Right atrium auricular region (tissue), 2 donors: Measurements from ENCODE around the gene PTK7. TPM values are rescaled to one million over a fixed set of nuclear protein-coding genes. Genes with fewer than 3 reads are reported as not detected.

Experiments
- DNase-seq: peaks from one replicate; pipeline ENCODE4 v3.0.0-alpha.2; 2019; ENCODE audit warnings: low spot score
- H3K27ac ChIP-seq, 2 donors: fragments of 200-600 bp; sonication (generic); 1 replicate in 1 of 2; 2 replicates in 1 of 2; pipeline ENCODE4 v1.5.1; 2016 to 2019
- H3K27me3 ChIP-seq, 2 donors: fragments of 200-600 bp; sonication (generic); one replicate each; pipeline versions ENCODE4 v1.5.1 to v1.6.0; 2017 to 2019
- H3K36me3 ChIP-seq: fragments of 200-600 bp; sonication (generic); one replicate; pipeline ENCODE4 v1.5.1; 2016
- H3K4me1 ChIP-seq, 2 donors: fragments of 200-600 bp; sonication (generic); one replicate each; pipeline versions ENCODE4 v1.5.1 to v1.6.0; 2017 to 2019
- H3K4me3 ChIP-seq, 2 donors: fragments of 200-600 bp; sonication (generic); 1 replicate in 1 of 2; 2 replicates in 1 of 2; pipeline ENCODE4 v1.5.1; 2017 to 2019; ENCODE audit warnings: mild to moderate bottlenecking in 1 of 2, moderate library complexity in 1 of 2
- H3K9me3 ChIP-seq, 2 donors: fragments of 200-600 bp; sonication (generic); one replicate each; pipeline ENCODE4 v1.5.1; 2019
- total RNA-seq, 2 donors: library from RNA; depleted of rRNA; stranded (reverse); fragments of >200 nt; gene quantifications; one replicate each; pipeline ENCODE4 v1.1.0, GENCODE V29; 2016
- TF ChIP-seq, protein P1 (sequence below), 2 donors: fragments of 200-600 bp; sonication (generic); IDR thresholded peaks; one replicate each; pipeline ENCODE4 v1.5.1; 2019; ENCODE audit warnings: antibody characterized with exemption in 2 of 2

The PTK7 gene
- total RNA-seq, 2 donors from 2014 or later = 4.5 to 12.7 TPM

DNA sequence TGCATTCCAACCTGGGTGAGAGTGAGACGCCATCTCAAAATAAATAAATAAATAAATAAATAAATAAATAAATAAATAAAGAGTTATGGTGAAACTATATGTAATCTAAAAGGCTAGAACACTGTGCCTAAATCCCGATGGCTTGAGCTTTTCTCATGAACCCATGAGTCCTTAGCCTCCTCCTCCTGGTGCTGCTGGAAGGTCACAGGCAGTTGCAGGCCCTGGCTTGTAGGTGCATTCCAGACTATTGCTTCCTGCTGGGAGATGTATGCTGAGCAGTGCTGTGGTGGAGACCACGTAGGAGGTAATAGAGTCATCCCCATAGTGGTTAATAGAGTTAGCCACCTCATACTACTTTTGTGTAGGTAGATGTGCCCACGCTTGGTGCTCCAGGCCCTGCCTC is 12.5 kb downstream of the PTK7 start:
- no peak for DNase-seq
- Histone ChIP-seq H3K27ac (no peak overlapping the region), H3K27me3 (no peaks in the 10 kb centered on the region), H3K4me1 (no peaks in the 10 kb centered on the region), H3K9me3 (no peaks in the 10 kb centered on the region), H3K36me3 (no peaks in the 10 kb centered on the region), H3K4me3 (no peak overlapping the region)
- TF ChIP-seq, protein P1, sequence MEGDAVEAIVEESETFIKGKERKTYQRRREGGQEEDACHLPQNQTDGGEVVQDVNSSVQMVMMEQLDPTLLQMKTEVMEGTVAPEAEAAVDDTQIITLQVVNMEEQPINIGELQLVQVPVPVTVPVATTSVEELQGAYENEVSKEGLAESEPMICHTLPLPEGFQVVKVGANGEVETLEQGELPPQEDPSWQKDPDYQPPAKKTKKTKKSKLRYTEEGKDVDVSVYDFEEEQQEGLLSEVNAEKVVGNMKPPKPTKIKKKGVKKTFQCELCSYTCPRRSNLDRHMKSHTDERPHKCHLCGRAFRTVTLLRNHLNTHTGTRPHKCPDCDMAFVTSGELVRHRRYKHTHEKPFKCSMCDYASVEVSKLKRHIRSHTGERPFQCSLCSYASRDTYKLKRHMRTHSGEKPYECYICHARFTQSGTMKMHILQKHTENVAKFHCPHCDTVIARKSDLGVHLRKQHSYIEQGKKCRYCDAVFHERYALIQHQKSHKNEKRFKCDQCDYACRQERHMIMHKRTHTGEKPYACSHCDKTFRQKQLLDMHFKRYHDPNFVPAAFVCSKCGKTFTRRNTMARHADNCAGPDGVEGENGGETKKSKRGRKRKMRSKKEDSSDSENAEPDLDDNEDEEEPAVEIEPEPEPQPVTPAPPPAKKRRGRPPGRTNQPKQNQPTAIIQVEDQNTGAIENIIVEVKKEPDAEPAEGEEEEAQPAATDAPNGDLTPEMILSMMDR (IDR thresholded peaks at IDR 0.05) = no peak

DNA sequence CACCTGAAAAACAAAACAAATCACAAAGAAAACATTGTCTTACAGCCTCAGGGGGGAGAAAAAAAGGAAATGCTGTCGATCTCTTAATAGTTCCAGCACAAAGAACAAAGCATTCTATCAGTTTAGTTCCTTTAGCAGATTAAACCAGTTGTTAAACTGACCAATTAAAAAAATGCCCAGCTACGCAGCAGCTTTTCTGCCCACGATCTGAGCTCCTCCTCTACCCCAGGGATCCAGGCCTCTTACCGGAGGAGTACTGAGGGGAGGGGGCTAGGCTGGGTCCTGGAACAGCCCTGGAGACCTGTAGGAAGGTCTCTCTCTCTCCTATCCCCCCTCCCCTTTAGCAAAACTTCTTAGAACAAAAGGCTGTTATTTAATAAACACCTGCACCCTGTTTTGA is 13.4 kb downstream of the PTK7 start:
- Histone ChIP-seq H3K27me3 (no peaks in the 10 kb centered on the region), H3K9me3 (no peaks in the 10 kb centered on the region), H3K27ac (no peak overlapping the region), H3K36me3 (no peaks in the 10 kb centered on the region), H3K4me1 (no peaks in the 10 kb centered on the region), H3K4me3 (no peak overlapping the region)
- DNase-seq = no peak
- TF ChIP-seq, protein P1 (IDR thresholded peaks at IDR 0.05) = no peak

DNA sequence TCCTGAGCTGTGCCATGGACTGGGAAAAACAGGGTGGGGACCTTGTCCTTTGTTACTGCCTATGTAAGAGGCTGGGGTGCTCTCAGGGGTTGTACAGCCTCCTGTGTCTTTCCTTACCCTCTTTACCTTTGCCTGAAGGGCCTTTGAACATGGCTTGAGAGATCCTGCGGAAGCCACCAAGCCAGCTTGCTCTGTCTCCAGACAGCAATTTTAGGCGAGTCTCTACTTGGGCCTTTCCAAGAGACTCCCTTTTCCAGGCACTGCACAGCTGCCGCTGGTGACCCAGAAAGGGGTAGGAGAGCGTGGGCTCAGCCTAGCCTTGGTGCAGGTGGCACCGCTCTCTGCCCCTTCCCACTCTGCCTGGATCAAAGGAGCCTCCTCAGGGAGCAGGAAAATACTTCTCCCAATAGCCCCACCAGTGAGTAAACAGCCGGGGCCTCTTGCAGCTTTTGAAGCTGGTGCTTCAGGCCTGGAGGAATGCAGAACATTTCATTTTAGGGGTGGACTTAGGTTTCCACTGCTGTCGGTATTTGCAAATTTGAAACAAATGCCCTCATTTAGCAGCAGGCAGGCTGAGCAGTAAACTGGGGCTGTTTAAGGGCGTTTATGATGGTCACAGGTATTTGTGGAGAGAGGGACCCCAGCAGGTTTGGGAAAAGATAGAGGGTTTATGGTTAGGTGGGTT is 13.9 kb downstream of the PTK7 start:
- no peak for DNase-seq
- no peaks in the 10 kb centered on the region for H3K36me3 ChIP-seq
- H3K27me3 ChIP-seq = no peaks in the 10 kb centered on the region
- no peak overlapping the region for H3K4me3 ChIP-seq
- no peaks in the 10 kb centered on the region for H3K4me1 ChIP-seq
- no peaks in the 10 kb centered on the region for H3K9me3 ChIP-seq
- H3K27ac ChIP-seq = no peak overlapping the region
- TF ChIP-seq, protein P1 (IDR thresholded peaks at IDR 0.05) = no peak

DNA sequence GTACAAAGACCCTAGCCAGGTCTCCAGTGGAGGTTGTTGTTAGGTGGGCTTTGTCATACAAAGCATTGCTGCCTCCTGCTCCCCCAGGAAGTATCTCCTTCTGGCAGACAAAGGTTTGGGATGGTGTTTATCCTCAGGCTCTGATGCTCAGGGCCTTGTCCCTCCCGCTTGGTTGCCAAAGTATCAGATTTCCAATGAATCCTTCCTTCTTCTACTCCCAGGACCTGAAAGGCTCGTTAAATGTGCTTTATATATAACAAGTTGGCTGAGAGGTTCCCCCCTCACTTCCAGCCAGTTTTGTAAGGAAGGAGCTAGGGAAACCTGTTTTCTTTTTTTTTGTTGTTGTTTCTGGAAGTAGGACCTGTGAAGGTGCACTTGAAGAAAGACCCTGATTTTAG is 14.4 kb downstream of the PTK7 start:
- Histone ChIP-seq H3K27ac (no peak overlapping the region), H3K27me3 (no peaks in the 10 kb centered on the region), H3K4me1 (no peaks in the 10 kb centered on the region), H3K4me3 (no peak overlapping the region), H3K9me3 (no peaks in the 10 kb centered on the region), H3K36me3 (no peaks in the 10 kb centered on the region)
- TF ChIP-seq, protein P1 (IDR thresholded peaks at IDR 0.05) = no peak
- DNase-seq = no peak

DNA sequence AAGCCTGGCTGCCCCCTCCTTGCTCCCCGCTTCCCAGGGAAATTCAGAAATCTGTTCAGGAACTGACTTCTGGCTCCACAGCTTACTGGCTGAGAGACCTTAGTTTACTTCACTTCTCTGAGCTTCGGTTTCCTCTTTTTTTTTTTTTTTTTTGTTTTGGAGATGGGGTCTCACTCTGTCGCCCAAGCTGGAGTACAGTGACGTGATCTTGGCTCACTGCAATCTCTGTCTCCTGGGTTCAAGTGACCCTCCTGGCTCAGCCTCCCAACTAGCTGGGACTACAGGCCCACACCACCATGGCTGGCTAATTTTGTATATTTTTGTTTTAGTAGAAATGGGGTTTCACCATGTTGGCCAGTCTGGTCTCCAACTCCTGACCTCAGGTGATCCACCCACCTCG is 14.9 kb downstream of the PTK7 start:
- H3K4me3 ChIP-seq = no peak overlapping the region
- no peaks in the 10 kb centered on the region for H3K36me3 ChIP-seq
- no peaks in the 10 kb centered on the region for H3K9me3 ChIP-seq
- no peak for DNase-seq
- TF ChIP-seq, protein P1 (IDR thresholded peaks at IDR 0.05) = no peak
- H3K4me1 ChIP-seq = peaks cover 0 to 2% of the 10 kb centered on the region in 2 donors
- H3K27ac ChIP-seq = no peak overlapping the region
- H3K27me3 ChIP-seq = no peaks in the 10 kb centered on the region

DNA sequence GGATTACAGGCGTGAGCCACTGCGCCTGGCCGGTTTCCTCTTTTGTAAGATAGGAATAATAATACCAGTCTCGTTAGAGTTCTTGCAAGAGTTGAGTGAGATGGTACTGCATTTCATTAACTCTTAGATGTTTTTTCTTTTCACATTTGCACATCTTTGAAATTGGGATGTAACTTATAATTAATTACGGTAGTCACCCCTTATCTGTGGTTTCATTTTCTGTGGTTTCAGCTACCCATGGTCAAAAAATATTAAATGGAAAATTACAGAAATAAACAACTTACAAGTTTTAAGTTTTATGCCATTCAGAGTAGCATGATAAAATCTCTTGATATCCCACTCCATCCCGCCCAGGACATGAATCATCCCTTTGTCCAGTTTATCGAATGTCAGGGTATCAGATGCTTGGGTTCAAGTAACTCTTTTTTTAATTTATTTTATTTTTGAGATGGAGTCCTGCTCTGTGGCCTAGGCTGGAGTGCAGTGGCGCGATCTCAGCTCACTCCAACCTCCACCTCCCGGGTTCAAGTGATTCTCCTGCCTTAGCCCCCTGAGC is 15.4 kb downstream of the PTK7 start:
- no peak for DNase-seq
- TF ChIP-seq, protein P1 (IDR thresholded peaks at IDR 0.05) = no peak
- Histone ChIP-seq H3K36me3 (no peaks in the 10 kb centered on the region), H3K4me3 (no peak overlapping the region), H3K4me1 (peaks cover 0 to 7% of the 10 kb centered on the region in 2 donors), H3K27ac (no peak overlapping the region), H3K9me3 (no peaks in the 10 kb centered on the region), H3K27me3 (no peaks in the 10 kb centered on the region)
